Globus pallidus (tissue), 1 donor: ENCODE measurements around the gene TTN.
"Not testable (repeated sequence)": the region's sequence is repeated elsewhere in the genome, so short reads cannot be mapped to it uniquely, and the experiment has no call there.

Experiments
- DNase-seq: peaks from one replicate; pipeline ENCODE4 v3.0.0-alpha.2; 2015; ENCODE audit warnings: low spot score

TTN gene

GRCh38 chr2:178733975-178734374 is 73.2 kb downstream of the TTN start:
- no peak for DNase-seq

DNA sequence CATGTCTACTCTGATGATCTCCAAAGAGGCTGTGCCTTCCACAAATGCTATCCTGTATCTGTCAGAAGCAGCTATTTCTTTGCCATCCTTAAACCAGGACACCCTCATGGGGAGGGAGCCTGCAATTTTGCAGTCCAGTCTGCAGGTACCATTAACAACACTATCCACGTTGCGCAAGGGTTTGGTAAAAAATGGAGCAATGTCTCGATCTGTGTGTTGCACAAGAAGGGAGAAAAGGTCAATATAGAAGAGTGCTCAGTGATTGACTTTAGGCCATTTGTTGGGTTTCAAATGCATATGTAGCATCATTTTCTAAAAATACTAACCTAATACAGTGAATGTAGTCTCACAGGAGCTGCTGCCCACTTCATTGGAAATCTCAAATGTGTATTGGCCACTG is 74.3 kb downstream of the TTN start:
- DNase-seq: no peak

DNA sequence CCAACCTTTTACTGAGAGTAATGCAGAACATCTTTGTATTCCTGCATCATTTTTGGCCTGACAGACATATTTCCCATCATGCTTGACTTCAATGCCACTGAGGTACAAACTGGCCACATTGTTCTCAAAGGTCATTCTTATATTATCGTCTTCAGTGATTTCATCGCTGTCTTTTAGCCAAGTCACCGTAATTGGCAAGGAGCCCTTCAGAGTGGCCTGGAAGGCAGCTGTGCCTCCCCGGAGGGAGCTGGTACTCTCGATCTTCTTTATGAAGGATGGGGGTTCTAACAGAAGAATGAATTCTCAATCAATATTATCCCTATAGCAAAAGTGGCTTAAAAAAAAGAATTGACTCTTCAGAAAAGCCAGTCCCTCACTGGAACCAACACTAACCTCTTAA is 75.9 kb downstream of the TTN start:
- DNase-seq: no peak

- no peak for DNase-seq
Observed at GRCh38 chr2:178730049-178730448, 77.2 kb downstream of the TTN start.

GRCh38 chr2:178723786-178724346 is 83.4 kb downstream of the TTN start:
- DNase-seq: no peak

GRCh38 chr2:178722296-178722695 is 84.9 kb downstream of the TTN start:
- DNase-seq: no peak

- no peak for DNase-seq
Observed at GRCh38 chr2:178718988-178719387, 88.2 kb downstream of the TTN start.

GRCh38 chr2:178718283-178718682 is 88.9 kb downstream of the TTN start:
- DNase-seq: no peak

GRCh38 chr2:178716394-178716793 is 90.8 kb downstream of the TTN start:
- DNase-seq: no peak

DNA sequence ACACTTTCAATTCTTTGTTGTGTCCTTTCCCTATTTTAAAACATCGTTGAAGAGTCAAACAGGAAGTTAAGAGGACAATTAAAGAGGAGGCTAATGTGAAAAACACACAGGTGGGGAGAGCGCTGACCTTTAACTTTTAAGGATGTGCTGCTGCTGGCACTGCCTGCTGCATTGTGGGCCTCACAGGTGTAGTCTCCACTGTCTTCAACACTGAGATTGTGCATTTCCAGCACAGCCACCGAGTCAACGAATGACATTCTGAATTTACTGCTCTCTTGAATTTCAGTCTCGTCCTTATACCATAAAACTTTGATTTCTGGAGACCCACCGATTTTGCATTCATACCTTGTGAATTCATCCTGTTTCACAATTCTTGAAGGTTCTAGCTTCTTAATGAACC is 91.9 kb downstream of the TTN start:
- DNase-seq: no peak

DNA sequence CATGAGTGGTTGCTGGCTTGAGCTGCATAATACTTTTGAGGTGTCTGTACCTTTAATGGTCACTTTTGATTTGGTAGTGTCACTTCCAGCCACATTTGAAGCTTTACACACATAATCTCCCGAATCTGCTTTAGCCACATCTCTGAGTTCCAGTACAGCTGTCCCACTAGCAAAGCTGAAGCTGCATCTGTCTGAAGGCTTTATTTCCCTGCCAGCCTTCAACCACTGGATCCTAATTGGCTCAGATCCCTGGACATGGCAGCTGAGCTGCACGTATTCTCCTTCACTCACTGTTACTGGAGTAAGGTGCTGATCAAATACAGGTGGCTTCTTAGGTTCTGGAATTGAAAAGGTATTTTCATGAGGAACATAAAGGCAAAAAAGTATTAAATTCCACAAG is 99.7 kb downstream of the TTN start:
- DNase-seq: no peak

- no peak for DNase-seq
Observed at GRCh38 chr2:178704876-178705275, 102.3 kb downstream of the TTN start.

DNA sequence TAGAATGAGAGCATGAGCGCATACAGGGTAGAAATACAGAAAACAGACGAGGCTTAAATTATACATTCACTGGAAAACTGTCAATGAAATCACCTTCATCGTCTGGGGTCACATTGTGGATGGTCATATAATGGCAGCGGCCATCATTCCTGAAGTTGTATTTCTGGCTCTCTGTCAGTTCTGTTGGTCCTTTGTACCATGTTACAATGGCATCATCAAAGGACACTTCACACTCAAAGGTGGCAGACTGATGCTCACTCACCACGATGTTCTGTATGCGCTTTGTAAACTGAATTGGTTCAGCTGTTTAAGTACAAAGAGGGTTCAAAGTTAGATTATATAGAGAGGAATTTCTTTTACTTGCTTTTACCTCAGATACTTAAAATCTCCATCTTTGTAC is 104.9 kb downstream of the TTN start:
- DNase-seq: no peak

GRCh38 chr2:178700922-178701342 is 106.3 kb downstream of the TTN start:
- no peak for DNase-seq

DNA sequence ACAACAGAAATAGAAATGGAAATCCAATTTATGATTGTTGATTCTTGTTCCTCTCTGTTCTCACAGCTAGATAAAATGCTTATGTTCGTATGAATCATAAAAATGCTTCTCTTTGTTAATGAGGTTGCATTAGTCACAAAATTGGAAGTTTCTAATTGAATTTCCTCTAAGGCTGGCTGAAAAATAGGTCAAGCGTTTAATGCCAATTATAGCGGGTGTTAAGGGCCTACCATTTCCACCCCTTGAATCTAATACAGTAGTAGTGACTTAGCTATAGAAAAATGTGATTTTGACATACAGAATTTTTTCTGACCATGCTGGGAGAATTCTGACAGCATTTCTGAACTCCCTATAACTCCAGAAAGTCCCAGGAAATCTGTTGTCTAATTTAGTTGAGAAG is 107.1 kb downstream of the TTN start:
- no peak for DNase-seq

DNA sequence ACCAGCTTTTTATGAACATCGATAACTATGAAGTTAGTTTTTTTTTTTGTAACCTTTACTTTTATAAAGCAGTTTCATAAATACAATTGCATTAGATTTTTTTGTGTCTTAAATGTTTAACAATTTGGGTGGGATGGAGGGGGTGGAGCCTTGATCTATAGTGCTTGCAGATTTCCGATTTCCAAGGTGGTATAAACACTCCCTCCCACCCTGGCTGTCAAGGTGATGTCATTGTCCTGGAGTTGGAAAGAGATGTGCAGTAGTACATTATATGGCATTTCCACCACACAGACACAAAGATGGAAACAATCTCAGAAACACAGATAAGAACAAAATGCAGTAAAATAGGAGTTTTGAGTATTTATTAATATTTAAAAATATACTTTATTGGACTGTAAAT is 114.4 kb downstream of the TTN start:
- no peak for DNase-seq

DNA sequence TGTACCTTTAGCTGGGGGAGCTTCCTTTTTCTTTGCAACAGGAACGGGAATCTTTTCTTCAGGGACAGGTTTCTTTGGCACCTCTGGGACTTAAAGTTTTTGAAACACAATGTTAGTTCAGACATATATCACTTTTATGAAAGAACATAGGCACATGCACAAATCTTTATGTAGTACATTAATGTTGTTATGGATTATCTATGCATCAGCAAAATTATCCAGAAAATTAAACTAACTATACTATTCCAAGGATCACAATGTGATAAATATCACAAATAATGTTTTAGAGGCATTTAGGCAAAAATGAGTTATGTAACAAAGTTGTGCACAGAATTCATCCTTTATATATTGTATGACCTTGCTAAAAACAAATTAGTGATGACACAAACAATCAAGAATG is 117.4 kb downstream of the TTN start:
- no peak for DNase-seq

DNA sequence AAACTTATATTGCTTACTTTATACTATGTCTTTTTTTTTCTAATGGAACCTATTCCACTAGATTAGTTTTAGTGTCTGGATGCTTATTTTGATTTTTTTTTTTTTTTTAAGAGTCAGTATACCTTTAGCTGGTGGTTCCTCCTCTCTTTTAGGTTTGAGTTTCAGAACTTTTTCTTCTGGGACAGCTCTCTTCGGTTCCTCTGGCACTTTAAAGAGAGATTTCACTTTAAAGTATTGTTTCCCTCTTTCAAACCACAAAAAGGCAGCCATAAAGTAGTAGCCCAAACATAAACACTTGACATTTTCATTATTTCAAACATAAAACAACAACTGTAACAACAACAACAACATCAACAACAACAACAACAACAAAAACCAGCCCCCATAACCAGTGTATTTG is 123.3 kb downstream of the TTN start:
- no peak for DNase-seq

GRCh38 chr2:178681081-178681480 is 126.1 kb downstream of the TTN start:
- DNase-seq: no peak

GRCh38 chr2:178679891-178680290 is 127.3 kb downstream of the TTN start:
- no peak for DNase-seq

DNA sequence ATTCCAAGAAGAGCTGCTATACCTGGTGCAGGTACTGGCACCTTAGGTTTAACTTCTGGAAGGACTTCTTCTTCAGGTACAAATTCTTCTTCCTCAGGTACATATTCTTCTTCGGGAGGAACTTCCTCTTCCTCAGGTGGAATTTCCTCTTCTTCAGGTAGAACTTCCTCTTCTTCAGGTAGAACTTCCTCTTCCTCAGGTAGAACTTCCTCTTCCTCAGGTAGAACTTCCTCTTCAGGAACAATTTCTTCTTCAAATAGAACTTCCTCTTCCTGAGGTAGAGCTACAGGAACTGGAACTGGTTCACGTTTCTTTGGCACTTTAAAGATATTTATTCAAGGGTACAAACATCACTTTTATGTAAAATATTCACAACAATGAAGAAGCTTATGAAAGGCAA is 129.6 kb downstream of the TTN start:
- no peak for DNase-seq

DNA sequence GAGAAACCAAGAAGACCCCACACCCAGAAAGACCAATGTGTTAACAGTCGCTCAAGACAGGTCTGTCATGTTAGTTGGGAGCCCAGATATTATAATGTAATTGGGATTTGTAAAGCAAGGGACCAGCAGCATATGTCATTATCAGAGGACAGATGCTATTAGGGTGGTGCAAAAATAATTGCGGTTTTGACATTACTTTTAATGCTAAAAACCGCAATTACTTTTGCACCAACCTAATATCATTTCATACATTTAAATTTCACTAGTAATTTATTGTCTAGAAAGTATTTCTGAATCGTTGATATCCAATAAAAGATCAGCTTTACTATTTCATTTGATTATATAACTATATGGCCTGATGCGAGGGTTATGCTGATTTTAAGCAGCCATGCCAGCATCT is 131.2 kb downstream of the TTN start:
- DNase-seq: no peak

GRCh38 chr2:178674122-178674521 is 133.1 kb downstream of the TTN start:
- no peak for DNase-seq

DNA sequence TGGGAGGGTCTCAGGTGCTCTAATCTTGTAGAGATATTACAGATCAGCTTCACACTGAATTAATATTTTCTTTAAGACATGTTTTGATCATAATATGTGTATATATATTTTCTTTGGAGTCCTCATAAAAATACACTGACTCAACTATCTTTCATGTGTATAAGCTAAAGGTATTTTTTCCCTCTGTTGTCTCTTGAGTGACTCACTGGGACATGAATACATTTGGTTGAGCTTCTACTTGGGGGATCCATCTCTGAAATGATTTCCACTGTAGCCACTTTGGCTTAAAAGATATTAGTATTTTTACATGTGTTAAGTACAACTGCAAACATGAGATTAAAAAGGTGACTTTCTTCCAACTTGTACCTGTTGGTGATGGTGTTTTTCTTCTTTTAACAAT is 140.8 kb downstream of the TTN start:
- no peak for DNase-seq

DNA sequence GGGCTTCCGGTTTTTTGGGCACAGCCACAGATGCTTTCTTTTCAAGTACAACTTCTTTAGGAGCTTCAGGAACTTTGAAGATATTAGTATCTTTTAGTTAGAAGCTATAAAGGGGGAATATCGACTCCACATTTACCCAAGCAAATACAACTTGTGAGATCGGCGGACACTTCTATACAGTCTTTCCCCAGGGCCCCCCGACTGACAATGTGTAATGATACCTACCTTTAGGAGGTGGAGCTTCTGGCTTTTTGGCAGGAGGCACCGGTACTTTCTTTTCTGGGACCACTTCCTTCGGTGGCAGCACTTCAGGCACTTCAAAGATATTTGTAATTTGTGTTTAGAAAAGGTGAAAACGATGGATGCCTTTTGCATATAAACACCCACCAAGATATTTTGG is 148.7 kb downstream of the TTN start:
- not testable (repeated sequence) for DNase-seq
